ENCODE results near the gene TNNT1. TPM values are rescaled to one million over a fixed set of nuclear protein-coding genes. Genes with fewer than 3 reads are reported as not detected.

Gene TNNT1
- total RNA-seq, 1 donor from 2014 or later = 24.4 TPM

GRCh38 chr19:55097864-55098715 lies 50.9 kb downstream of the TNNT1 start:
- no peak for TF ChIP-seq CTCF (conservative IDR thresholded peaks at IDR 0.05; ENCODE audit: low read depth, low read length)
- DNase-seq (ENCODE audit: low read depth) = no peak
- H3K4me3 ChIP-seq (ENCODE audit: low read depth, low read length) = no peak overlapping the region

- DNase-seq (ENCODE audit: low read depth) = no peak
- H3K4me3 ChIP-seq (ENCODE audit: low read depth, low read length) = no peak overlapping the region
- TF ChIP-seq CTCF (conservative IDR thresholded peaks at IDR 0.05; ENCODE audit: low read depth, low read length) = no peak
Observed at GRCh38 chr19:55096061-55096701, 52.8 kb downstream of the TNNT1 start.

GRCh38 chr19:55095260-55096060 lies 53.5 kb downstream of the TNNT1 start:
- no peak for TF ChIP-seq CTCF (conservative IDR thresholded peaks at IDR 0.05; ENCODE audit: low read depth, low read length)
- no peak for DNase-seq (ENCODE audit: low read depth)

GRCh38 chr19:55094456-55095259 lies 54.3 kb downstream of the TNNT1 start:
- no peak for TF ChIP-seq CTCF (conservative IDR thresholded peaks at IDR 0.05; ENCODE audit: low read depth, low read length)
- DNase-seq (ENCODE audit: low read depth) = no peak
- no peak overlapping the region for H3K4me3 ChIP-seq (ENCODE audit: low read depth, low read length)

More at GRCh38 chr19:55095260-55096060, 53.5 kb downstream of the TNNT1 start:
- no peak overlapping the region for H3K4me3 ChIP-seq (ENCODE audit: low read depth, low read length)

- TF ChIP-seq CTCF (conservative IDR thresholded peaks at IDR 0.05; ENCODE audit: low read depth, low read length) = no peak
- H3K4me3 ChIP-seq (ENCODE audit: low read depth, low read length) = no peak overlapping the region
- DNase-seq (ENCODE audit: low read depth) = no peak
Observed at GRCh38 chr19:55092423-55093318, 56.3 kb downstream of the TNNT1 start.
